HL-60 (cell line): ENCODE data around the gene GSX2.

ENCODE experiments used
- DNase-seq, 2 experiments: peaks; one replicate each; pipeline ENCODE4 v3.0.0-alpha.2; 2010 to 2020; ENCODE audit warnings: low read depth in 1 of 2, low spot score in 1 of 2
- H3K27ac ChIP-seq: fragments of 250-450 bp; sonication (Bioruptor Pico); replicated peaks from 2 replicates; pipeline ENCODE4 v1.5.1; 2020; ENCODE audit warnings: mild to moderate bottlenecking, moderate library complexity
- H3K27me3 ChIP-seq: fragments of 250-450 bp; sonication (Bioruptor Pico); 2 replicates; pipeline ENCODE4 v1.5.1; 2021; ENCODE audit warnings: mild to moderate bottlenecking, moderate library complexity; ENCODE audit not compliant: insufficient read depth, poor library complexity, severe bottlenecking
- H3K4me3 ChIP-seq: replicated peaks from 2 replicates; pipeline ENCODE4 v1.5.1; 2011; ENCODE audit warnings: mild to moderate bottlenecking, control low read depth, low read length; ENCODE audit not compliant: insufficient read depth
- CTCF ChIP-seq: IDR thresholded peaks from one replicate; pipeline ENCODE4 v1.5.1; 2011; ENCODE audit warnings: low read length, control low read depth, inconsistent platforms; ENCODE audit not compliant: insufficient read depth
- GABPA ChIP-seq: IDR thresholded peaks from 2 replicates; pipeline ENCODE4 v1.6.1; 2012; ENCODE audit warnings: low read depth
- POLR2AphosphoS5 ChIP-seq: IDR thresholded peaks from 2 replicates; pipeline ENCODE4 v1.6.1; 2012; ENCODE audit warnings: low read depth
- REST ChIP-seq: IDR thresholded peaks from 2 replicates; pipeline ENCODE4 v1.6.1; 2012; ENCODE audit warnings: low read depth; ENCODE audit not compliant: insufficient replicate concordance
- SPI1 ChIP-seq: IDR thresholded peaks from 2 replicates; pipeline ENCODE4 v1.6.1; 2012; ENCODE audit warnings: low read depth, mild to moderate bottlenecking, borderline replicate concordance

GSX2 gene

GRCh38 chr4:54073271-54073880 is 26.6 kb upstream of the GSX2 start:
- Histone ChIP-seq H3K27me3 (no peaks in the 10 kb centered on the region), H3K27ac (no peak overlapping the region), H3K4me3 (no peak overlapping the region)
- no peak for TF ChIP-seq CTCF
- no peak for TF ChIP-seq POLR2AphosphoS5
- no peak for TF ChIP-seq SPI1
- no peak for TF ChIP-seq REST
- no peak for DNase-seq

- no peaks in the 10 kb centered on the region for H3K27me3 ChIP-seq
- no peak for DNase-seq
- TF ChIP-seq SPI1 (no peak), REST (no peak), CTCF (no peak), GABPA (no peak), POLR2AphosphoS5 (no peak)
- no peak overlapping the region for H3K27ac ChIP-seq
- H3K4me3 ChIP-seq, result no peak overlapping the region
Measured at GRCh38 chr4:54074381-54074780, 25.6 kb upstream of the GSX2 start.

- no peak for DNase-seq
- Histone ChIP-seq H3K27ac (no peak overlapping the region), H3K27me3 (no peaks in the 10 kb centered on the region), H3K4me3 (no peak overlapping the region)
- no peak for TF ChIP-seq CTCF
- no peak for TF ChIP-seq POLR2AphosphoS5
- TF ChIP-seq GABPA, result no peak
- no peak for TF ChIP-seq SPI1
- TF ChIP-seq REST, result no peak
Measured at GRCh38 chr4:54076673-54077072, 23.3 kb upstream of the GSX2 start.
